ENCODE results near the gene CPNE5.
A peak's percentile ranks its signal among the peaks of the same experiment; 100 is the strongest.

CPNE5 gene

DNA sequence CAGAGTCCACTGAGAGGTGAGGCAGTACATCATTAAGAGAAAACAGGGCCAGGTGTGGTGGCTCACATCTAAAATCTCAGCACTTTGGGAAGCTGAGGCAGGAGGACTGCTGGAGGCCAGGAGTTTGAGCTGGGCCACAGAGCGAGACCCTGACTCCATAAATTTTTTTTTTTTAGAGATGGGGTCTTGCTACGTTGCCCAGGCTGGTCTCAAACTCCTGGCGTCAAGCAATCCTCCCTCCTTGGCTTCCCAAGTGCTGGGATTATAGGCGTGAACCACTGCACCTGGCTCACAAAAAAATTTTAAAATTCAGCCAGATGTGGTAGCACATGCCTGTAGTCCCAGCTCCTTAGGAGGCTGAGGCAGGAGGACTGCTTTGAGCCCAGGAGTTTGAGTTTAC is 18.1 kb upstream of the CPNE5 start:
- no peak for DNase-seq (ENCODE audit: low spot score)

DNA sequence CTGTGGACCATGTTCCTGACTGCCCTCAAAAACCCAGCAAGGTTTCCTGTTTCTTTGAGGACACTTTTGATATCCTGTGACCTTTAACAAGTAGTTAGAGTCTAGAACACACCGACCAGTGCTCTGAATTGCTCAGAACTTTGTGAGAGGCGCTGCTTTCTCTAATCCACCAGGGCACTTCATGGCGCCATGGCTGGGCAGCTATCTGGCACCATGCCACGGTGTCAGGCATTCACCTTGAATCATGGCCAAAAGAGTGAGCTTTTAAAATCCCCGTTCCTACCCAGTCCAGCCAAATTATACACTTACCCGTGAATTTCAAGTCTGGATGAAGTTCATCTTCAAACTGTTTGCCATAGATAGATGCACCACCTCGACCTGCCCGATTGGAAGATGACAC is 17.0 kb upstream of the CPNE5 start:
- peak; percentile 36 for DNase-seq (ENCODE audit: low spot score)

DNA sequence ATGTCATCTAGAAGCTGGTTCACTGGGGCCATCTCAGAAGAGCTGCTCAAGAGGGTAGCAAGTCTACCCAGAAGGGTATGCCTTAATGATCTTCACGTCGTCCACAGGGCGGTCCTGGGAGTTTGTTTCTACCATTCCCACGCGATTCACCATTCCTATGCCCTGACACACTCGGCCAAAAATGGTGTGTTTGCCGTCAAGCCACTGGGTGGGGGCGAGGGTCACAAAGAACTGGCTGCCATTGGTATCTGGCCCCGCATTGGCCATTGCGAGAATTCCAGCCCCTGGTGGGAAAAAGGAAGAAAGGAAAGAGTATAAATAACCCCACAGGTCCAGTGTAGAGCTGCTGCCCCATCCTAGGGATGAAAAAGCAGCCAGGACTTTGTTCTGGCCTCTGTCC is 16.5 kb upstream of the CPNE5 start:
- no peak for DNase-seq (ENCODE audit: low spot score)

DNA sequence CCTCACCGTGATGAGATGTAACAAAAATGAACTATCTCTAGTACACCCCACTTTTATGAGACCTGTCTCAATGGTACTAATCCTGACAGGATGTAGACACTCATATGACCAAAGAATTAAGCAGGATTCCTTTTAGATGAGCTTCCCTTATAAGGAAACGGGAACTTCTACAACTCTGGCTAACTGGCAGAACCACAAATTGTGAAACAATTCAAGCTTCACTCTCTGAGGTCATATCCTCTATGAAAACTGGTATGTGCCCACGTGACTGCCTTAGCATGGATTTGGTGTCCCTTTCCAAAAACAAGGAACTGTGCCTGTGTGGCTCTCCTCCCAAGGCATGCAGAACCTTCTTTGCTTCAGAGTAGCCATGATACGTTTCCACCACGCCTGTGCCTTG is 14.1 kb upstream of the CPNE5 start:
- no peak for DNase-seq (ENCODE audit: low spot score)

DNA sequence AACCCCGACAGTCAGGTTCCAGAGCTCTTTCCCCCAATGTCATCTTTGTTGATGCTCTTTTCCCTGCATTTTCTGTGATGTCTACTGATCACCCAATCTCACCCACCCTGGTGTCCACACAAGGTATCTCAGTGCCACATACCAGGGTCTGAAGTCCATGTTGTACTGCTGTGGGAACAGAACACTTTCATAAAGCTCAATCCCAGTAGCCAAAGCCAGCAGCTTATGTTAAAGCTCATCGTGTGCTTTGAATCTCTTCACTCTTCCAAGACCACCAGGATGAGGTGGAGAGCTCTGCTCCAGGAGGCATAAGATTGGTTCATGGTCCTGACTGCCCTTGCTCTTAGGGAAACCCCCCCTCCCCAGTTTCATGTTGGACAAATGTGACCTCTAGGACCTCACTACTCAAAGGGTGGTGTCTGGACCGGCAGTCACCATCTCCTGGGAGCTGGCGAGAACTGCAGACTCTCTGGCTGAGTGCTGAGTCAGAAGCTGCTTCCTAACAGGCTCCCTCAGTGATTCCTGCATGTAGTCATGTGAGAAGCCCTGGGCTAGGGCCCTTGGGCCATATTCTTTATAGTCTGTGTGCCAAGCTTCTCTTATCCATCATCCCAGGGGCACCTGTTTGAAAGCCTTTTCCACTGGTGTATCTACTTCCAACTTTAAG is 13.4 kb upstream of the CPNE5 start:
- DNase-seq (ENCODE audit: low spot score) = no peak

DNA sequence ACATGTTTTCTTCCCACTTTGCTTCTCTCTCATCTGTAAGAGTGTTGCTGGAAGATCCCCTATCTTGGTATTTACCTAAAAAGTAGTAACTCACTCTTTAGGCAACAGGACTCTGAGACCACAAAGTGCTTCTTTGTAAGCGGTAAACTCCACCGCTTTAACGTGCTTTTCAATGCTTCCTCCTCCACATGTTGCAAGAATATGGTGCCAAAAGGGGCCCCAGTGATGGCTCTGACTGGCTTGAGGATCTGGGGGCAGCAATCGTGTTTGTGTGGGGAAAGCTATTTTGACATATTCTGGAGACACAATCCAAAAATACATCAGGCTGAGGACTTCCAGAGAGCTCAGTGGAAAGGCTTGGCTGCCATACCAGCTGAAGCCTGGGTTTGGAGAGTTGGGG is 12.4 kb upstream of the CPNE5 start:
- no peak for DNase-seq (ENCODE audit: low spot score)

DNA sequence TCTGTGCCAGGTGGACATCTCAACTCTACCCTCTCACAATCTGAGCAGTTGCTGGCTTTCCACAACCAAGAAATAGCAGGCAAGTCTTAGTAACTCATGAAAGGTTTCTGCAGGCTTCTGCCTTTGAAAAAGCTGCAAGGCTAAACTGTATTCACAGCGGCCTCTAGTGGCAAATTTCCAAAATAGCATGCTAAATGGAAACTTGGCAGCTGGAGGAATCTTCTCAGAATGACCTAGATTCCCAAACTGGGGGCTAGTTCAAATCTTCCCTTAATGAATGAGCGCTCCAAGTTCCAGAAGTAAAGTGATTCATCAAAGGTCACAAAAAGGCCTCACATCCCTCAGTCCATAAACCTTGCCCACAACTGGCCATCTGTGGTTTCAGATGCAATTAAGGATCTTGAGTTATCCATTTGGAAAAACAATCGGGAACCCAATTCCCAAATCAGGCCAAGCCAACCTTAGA is 11.9 kb upstream of the CPNE5 start:
- peak; percentile 85 for DNase-seq (ENCODE audit: low spot score)

DNA sequence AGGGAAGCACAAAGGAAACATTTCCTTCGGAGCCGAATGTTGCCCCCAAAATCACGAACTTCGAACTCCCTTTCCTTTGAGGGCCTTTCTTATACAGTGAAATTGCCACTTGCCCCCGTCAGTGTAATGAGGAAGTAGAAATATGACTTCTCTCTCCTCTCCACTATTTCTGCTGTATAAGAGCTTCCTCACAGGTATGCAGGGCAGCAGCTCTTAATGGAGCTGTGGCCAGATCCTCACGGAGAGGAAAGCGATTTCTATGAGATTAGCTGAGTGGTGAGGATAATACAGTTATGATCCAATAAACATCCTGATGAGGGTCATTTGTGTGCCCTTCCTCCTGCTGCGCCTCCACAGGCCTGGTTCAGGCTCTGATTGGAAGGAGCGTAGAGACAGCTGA is 10.8 kb upstream of the CPNE5 start:
- no peak for DNase-seq (ENCODE audit: low spot score)

DNA sequence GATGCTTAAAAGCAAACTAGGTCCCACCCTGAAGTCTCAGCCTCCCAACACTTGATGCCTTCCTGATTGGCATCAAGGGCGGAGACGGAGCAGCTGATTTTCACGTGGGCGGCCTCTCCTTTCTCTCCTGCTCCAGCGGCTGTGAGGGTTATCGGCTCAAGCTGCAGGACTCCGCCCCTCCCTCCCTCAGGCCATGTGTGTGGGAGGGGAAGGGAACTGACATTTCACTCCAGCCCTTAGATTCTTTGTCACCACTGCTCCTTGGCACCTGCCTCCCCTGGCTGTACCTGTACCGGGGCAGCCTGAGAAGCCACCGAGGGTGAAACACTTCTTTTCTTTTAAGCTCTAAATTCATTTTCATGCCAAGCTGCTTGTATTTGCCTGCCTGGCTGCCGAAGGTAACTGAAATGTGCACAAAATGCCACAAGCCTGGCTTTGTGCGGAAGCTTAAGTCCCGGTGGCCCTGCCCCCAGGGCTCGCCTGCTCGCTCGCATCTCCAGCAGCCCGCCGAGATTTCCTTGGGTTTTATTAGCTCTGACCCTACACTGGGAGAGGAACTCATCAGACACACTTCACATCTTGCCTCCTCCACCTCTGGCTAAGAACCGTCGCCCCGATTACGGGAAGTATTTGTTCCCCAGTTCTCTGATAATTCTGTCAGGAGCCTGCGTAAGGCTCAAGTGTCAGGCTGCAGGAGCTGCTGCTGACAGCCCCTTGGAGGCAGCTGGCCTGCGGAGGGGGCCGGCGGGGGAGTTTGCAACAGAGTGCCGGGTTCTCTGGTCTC is 9.6 kb upstream of the CPNE5 start:
- DNase-seq (ENCODE audit: low spot score) = peak; percentile 81

DNA sequence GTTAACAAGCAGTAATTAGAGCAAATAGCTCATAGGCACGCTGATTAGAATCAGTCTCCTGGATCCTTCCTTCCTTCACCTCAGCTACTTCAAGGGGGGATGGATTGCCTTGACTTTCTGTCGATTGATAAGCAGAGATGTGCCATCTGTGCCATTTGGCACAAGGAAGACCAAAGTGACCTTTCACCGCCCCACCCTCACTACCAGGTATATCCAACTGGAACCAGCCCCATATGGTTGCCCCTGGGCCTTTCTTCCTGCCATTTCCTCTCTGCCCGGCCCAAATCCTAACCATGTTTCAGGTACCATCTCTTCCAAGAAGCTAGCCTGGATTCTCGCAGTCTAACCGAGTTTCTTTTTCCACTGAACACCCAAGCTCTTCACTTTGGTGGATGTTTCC is 8.7 kb upstream of the CPNE5 start:
- DNase-seq (ENCODE audit: low spot score) = no peak

DNA sequence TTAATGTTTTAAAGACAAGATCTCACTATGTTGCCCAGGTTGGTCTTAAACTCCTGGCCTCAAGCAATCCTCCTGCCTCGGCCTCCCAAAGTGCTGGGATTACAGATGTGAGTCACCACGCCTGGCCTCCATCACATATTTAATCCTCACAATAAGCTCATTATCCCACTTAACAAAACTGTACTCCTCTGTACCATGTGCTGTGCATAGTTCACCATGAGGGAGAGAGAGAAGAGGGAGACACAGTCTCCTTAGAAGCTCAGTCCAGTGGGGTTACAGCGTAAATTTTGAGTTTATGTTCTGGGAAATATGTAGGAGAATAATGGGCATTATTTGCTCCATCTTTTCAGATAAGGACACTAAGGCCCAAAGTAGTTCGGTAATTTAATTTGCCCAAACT is 7.9 kb upstream of the CPNE5 start:
- no peak for DNase-seq (ENCODE audit: low spot score)

DNA sequence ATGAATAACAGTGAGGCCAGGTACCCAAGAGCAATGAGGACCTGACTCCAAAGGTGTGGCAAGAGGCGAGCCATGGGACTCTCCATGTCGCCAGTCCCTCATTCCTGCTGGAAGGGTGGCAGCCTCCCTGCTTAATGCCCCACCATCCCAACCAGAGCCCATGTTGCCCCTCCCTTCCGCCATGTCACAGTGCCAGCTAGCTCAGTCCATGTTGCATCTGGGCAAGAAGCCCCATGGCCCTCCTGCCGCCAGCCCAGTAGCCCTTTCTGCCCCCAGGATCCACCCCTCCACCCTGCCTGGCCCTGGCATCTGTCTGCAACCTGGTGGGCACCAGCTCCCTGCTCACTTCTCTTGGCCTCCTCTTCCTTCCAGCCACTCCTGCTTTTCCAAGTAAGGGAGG is 6.0 kb upstream of the CPNE5 start:
- DNase-seq (ENCODE audit: low spot score) = no peak

DNA sequence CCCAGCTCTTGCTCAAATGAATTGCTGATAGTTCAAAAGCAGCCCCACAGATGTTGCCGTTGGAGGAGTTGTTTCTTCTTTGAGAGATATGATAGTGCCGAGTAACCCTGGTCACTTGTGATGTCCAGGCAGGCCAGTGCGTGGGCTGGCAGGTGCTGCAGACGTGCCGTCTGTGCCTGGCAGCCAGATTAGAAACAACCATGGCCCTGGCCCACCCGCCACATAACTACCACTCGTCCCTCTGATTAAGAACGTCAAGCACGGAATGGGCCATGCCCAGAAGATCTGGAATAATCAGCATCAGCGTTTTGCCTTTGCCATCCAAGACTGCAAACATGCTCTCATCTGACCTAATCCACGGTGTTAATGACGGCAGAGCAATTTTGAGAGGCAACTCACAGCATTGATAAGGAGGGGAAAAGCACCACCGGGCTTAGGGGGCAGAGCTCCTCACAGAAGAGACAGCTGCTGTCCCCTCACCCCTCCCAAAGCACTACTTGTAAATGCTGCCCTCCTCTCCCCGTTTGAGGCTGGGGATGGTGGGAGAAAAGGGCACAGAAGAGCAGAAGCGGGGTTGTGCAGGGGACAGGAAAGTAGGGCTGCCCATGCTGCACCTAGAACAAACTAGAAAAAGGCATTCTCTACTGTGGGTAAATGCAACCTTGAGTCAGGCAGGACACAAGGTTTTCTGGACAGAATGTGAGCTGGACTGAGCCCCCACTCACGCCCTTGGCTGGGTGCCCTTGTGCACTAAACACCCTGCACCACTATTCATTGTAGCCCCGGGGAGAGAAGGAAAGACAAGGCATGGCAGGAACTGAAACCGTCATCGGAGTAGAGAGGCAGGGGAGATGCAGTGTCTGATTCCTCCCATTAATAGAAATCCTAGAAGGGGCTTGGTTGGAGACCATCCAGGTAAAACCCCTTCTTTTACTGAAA is 5.3 kb upstream of the CPNE5 start:
- no peak for DNase-seq (ENCODE audit: low spot score)

DNA sequence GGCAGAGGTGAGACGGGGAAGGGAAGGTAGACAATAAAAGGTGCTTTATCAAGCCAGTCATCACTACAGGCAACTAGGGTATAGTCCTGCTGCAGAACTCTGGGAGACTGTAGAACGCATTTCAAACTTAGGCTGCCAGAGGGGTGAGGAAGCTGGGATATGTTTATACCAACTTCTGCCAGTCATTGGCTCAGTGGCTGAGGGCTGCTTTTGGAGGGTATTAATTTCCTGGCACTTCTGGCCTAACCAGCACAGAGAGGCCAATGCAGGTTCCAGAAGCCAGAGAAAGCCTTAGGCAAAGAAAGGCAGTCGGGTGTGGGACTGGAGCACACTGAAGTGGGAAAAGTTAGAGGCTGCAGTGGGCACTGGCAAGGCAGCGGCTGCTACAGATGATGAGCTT is 3.9 kb upstream of the CPNE5 start:
- DNase-seq (ENCODE audit: low spot score) = no peak

DNA sequence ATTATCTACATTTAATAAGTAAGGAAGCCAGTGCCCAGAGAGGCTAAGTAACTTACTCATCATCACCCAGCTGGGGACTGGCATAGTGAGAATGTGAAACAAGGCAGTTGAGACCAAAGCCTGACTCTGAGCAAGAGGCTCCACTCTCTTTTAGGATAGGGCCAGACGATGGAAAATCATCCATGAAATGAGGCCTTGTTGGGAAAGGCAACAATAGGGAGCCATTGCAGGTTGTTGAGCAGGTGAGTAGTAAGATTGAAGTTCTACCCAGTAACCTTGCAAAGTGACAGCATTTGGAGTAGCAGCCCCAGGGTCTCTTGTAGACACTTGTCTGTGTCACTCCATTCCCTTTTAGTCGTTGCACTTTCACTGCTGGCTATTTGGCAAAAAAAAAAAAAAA is 2.5 kb upstream of the CPNE5 start:
- DNase-seq (ENCODE audit: low spot score) = no peak

DNA sequence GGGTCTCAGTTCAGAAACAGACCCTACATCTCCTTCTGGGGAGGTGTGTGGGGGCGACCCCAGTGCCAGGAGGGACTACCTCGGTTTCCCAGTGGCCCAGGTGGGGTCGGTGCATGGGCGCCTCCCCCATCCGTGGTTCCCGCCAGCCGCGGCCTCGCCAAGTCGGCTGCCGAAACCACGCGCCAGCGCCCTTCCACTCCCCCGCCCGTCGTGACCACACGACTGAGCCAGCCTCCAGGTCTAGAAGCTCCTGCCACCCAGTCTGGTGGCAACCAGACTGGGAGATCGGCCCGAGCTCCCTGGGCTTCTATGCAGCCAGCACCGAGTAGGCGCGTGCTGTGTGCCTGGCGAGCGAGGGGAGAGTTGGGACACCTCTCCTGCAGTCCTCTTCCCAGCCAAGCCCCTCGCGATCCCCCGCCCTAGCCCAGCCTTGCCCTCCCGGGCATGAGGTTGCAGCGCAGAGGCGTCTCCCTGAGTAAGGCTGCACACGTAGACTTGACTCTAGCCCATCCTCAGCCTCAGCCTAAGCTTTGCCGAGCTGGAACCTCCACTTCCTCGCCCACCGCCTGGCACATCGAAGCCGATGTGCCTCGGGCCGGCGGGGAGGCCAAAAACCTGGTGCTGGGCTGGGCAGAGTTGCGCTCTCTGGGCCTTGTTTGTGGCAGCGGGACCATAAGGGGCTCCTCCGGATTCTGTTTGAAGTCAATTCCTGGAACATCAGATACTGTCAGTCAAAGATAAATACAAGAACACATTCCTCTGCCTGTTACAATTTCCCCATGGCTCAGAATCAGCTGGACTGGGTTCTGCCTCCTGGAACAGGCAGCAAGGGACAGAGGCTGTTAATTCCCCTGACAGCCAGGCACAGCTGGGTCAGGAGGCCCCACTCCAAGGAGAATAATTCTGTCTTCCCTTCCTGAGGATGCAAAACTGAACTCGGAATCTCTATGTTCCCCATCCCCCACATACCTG is 1.5 kb upstream of the CPNE5 start:
- no peak for DNase-seq (ENCODE audit: low spot score)

DNA sequence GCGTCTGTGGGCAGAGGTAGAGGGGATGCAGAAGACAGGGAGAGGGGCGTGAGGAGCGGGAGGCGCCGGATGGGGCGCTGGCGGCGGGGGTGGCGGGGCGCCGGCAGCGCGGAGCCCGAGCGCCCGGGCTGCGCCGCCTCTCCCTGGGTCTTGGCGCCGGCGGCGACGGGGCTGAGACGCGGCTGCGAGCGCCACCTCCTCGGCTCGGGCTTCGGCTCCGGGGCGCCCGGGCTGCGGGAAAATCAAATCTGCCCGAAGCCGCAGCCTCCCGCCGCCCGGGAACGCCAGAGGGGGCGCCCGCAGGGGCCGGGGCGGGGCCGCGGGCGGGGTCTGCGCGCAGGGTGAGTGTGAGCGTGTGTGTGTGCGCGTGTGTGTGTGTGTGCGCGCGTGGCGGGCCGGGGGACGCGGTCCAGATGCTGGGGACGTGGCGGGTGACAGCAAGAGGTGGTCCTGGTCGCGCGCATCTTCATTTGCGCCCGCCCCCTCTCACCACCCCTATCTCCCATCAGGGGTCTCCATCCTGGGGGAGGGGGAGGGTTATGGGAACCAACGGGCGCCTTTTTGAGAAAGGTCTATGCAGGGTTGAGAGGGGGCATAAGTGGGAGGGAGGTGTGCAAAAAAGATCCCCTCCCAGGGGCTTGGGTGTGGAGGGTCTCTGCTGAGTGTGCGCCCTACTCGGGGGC is 646 bp upstream of the CPNE5 start:
- DNase-seq (ENCODE audit: low spot score) = no peak

DNA sequence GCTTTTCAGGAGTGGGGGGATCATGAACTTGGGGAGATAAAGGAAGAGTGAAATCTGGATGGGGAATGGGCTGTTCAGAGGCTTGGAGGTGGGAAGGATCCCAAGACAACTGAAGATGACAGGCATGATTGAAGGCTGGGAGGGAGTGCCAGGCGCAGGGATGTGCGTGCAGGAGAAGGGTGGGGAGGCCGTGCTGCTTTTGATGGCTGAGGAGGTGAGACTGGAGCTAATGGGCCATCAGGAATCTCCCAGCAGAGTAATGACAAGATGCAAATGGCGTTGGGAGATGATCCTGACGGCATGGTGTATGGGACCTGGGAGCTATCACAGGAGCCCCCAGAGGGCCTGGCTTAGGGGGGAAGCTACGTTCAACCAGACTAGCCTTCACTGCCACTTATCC is 1.6 kb downstream of the CPNE5 start:
- DNase-seq (ENCODE audit: low spot score) = no peak

DNA sequence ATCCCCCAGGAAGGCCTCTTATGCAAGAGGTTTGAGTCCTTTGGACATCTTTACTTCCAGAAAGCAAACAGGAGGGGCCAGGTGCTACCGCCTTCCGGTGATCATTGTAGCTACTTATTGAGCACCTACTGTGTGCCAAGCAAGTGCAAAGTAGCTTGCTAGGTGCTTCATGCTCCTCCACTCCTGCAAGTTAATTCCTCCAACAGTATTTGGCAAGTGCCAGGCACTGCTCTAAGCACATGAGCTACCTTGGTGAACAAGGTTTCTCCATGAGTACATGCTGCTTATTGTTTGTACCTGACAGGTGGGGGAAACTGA is 2.3 kb downstream of the CPNE5 start:
- DNase-seq (ENCODE audit: low spot score) = no peak

DNA sequence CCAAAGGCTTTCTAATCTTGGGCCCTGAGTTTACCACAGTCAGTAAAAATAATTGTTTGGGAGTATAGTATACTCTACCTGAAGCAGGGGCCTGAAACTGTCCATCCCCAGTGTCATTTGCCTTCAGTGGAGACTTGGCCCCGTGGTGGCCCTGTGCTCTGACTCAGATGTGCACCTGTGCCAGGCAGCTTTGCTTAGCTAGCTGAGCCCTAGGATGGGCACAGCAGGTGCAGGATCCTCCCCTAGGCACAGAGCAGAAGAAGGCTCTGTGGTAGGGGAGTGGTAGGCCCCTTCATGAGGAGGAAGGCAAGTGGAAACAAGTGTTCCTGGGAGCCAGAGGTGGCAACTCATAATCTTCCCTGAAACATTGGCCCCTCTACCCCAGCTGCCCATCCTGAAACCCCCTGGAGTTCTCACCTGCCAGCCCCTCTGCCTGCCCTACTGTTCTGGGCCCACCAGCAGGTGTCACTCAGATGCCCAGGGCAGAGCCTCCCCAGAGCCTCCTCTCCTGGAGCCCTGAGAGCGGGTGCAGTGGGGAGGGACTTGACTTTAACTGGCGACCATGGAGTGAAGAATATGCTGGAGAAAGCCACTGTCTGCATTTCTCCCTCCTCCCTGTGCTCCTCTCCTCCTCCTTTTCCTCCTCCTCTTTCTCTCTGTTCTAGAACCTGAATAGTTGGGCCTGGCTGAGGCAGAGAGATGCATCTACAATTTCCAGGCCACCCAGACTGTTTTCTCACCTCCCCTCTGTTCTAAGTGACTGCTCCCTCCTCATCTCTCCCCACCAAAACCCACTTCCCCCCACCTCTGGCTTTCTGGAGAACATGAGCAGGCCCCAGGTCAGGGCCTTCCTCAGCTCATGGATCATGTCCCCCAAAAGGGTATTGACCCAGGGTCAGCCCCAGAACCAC is 2.9 kb downstream of the CPNE5 start:
- DNase-seq (ENCODE audit: low spot score) = no peak

Data from hematopoietic multipotent progenitor cell treated with erythropoietin and hydrocortisone succinate and interleukin-3 and kit ligand, for 15 days (in vitro differentiated cells).